Stimulated activated CD4-positive, alpha-beta T cell treated with anti-CD3 and anti-CD28 coated beads, TNF-alpha, amount 100 ng/mL, for 4 hours (primary cell): Measurements from ENCODE around the gene PCDH1.
A peak's percentile ranks its signal among the peaks of the same experiment; 100 is the strongest.

Experiments used
- DNase-seq, 3 experiments: peaks; one replicate each; pipeline ENCODE4 v3.0.0-alpha.2; 2020; ENCODE audit warnings: low read depth in 3 of 3

PCDH1 gene

GRCh38 chr5:141853895-141854626, 24.1 kb downstream of the PCDH1 start:
- no peak for DNase-seq

GRCh38 chr5:141852448-141852847, 25.8 kb downstream of the PCDH1 start:
- DNase-seq = no peak

GRCh38 chr5:141851195-141851874, 26.9 kb downstream of the PCDH1 start:
- DNase-seq = no peak

GRCh38 chr5:141850786-141851185, 27.4 kb downstream of the PCDH1 start:
- no peak for DNase-seq

- DNase-seq = peak in 1 of 3 experiments; percentile 18
Observed at GRCh38 chr5:141850244-141850768, 27.9 kb downstream of the PCDH1 start.

GRCh38 chr5:141849415-141850243, 28.6 kb downstream of the PCDH1 start:
- peak; percentile 42 to 62 (median 52) for DNase-seq

- peak in 1 of 3 experiments; percentile 13 for DNase-seq
Observed at GRCh38 chr5:141848744-141849414, 29.3 kb downstream of the PCDH1 start.

- DNase-seq = no peak
Observed at GRCh38 chr5:141846031-141846430, 32.2 kb downstream of the PCDH1 start.

GRCh38 chr5:141845371-141845851, 32.8 kb downstream of the PCDH1 start:
- DNase-seq = no peak

- DNase-seq = no peak
Observed at GRCh38 chr5:141844414-141845097, 33.7 kb downstream of the PCDH1 start.

- no peak for DNase-seq
Observed at GRCh38 chr5:141843156-141843927, 34.9 kb downstream of the PCDH1 start.

- DNase-seq = no peak
Observed at GRCh38 chr5:141841378-141842180, 36.6 kb downstream of the PCDH1 start.

GRCh38 chr5:141840826-141841360, 37.3 kb downstream of the PCDH1 start:
- no peak for DNase-seq

GRCh38 chr5:141840280-141840812, 37.9 kb downstream of the PCDH1 start:
- no peak for DNase-seq

GRCh38 chr5:141839015-141839513, 39.1 kb downstream of the PCDH1 start:
- no peak for DNase-seq

GRCh38 chr5:141838326-141839014, 39.7 kb downstream of the PCDH1 start:
- no peak for DNase-seq

GRCh38 chr5:141835928-141836670, 42.1 kb downstream of the PCDH1 start:
- no peak for DNase-seq
